HG03159 (cell line): ENCODE measurements around the gene GBF1.

Source experiments
- ATAC-seq: cut with Tn5 transposase; IDR thresholded peaks from one replicate; pipeline ENCODE4 v1.9.1; 2021; ENCODE audit warnings: mild to moderate bottlenecking, moderate library complexity; ENCODE audit not compliant: unreplicated experiment

Gene GBF1

DNA sequence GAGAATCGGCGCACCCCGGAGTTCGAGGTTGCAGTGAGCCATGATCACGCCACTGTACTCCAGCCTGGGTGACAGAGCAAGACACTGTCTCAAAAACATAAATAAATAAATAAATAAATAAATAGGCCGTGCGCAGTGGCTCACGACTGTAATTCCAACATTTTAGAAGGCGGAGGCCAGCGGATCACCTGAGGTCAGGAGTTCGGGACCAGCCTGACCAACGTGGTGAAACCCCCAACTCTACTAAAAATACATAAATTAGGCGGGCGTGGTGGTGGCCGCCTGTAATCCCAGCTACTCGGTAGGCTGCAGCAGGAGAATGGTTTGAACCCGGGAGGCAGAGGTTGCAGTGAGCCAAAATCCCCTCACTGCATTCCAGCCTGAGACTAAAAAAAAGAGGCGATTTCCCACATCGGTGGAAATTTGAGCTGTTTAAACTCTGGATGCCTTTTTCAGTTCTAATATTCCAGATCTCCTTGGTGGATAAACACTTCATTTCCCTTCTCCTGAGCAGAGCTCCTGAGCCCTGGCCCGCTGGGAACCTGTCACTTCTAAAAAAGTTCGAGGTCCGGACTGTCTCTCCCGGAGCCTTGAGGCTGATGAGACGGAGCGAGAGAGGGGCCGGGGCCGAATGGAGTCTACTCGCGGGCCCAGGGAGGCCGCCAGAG lies 148.2 kb downstream of the GBF1 start:
- ATAC-seq: no peak

DNA sequence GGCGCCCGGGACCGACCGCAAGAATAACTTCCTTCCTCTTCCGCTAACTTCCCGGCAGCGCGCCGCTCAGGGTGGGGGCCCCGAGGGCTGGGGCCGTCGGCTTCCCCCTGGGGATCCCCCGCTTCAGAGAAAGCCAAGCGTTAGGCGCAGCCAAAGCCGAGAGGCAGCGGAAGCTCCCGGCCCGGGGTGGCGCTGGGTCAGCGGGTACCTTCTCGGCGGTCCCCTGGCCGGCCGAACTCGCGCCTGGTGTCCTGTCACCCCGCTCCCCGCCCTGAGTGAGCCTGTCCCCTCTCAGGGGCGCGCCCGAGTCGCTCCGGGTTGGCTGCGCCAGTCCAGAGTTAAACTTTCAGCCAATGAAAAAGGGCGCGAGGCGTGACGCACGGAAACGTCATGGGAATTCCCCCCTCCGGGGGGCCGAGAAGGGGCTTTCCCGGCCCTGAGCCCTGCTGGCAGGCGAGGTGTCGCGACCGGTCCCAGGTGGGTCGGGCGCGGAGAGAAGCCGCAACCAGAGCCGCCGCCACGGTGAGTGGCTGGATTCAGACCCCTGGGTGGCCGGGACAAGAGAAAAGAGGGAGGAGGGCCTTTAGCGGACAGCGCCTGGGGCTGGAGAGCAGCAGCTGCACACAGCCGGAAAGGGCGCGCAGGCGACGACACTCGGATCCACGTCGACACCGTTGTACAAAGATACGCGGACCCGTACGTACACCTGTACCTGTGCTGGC lies 148.9 kb downstream of the GBF1 start:
- ATAC-seq: peak; percentile 78

DNA sequence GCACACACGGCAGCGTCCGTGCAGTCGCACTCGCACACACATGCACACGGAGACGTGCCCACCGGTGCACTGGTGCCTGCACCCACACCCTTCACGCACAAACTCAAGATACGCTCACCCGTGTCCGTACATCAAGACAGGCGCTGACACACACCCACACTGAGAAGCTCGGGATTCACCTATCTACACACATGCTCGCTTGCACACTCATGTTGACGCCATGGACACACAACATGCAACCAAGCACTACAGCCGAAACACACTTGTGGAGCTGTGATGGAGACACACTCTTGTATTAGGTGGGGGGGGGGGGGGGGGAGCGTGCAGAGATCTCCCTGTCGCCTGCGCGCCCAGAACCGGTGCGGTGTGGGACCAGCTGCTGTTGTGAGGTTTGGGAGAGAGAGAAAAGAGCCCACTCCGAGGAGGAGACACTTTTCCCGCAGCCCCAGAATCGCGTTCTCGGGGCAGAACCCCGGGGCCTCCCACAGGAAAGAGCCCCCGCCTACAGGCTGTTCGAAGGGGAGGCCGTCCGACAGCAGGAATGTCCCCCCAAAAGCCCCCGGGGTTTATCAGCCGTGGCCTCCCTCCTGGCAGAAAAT lies 149.6 kb downstream of the GBF1 start:
- peak; percentile 3 for ATAC-seq

DNA sequence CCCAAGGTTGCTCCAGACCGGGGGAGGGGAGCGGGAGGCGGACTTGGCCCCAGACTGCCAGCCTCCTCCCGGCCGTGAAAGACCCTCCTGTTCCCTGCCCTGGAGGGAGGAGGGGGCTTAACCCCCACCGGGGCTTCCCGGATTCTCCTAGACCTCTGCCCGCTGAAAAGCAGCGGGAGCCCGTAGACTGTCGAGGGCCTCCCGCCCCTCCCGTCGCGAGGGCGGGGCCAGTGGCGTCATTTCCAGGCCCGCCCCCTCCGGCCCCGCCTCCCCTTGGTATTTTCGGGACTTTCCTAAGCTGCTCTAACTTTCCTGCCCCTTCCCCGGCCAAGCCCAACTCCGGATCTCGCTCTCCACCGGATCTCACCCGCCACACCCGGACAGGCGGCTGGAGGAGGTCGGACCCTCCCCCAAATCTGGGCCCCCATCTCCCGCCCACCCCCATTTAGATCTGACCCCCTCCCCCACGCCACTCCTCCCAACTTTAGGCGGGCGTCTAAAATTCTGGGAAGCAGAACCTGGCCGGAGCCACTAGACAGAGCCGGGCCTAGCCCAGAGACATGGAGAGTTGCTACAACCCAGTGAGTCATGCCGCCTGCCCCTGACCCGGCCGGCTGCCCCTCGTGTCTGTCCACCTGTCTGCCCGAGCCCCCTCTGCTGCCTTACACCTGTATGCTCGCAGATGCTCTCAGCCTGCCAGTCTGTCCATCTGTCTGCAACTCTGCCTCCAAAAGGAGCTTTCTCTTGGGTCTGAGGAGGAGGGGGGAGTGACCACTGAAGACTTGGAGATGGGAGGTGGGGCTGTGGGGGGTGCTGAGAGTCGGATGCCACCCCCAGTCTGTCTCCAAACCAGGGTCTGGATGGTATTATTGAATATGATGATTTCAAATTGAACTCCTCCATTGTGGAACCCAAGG lies 150.3 kb downstream of the GBF1 start, which contains the start of gene NFKB2:
TSS of gene NFKB2 (plus strand) at position 306 of the 917 bp plus-strand sequence. CDS start at position 561, 255 bp downstream.
- ATAC-seq: peak; percentile 35

DNA sequence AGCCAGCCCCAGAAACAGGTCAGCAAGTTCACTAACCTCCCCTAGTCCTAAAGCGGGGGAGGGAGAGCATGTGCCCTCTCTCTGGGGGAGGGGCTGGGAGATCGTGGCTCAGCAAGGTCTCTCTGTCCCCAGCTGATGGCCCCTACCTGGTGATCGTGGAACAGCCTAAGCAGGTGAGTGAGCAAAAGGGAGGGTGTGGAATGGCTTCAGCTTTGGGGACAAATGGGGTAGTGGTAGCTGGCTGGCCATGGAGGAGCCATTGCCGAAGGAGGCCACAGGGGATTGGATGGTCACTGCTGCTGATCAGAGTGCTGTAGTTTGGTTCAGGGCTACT lies 151.0 kb downstream of the GBF1 start:
- no peak for ATAC-seq

DNA sequence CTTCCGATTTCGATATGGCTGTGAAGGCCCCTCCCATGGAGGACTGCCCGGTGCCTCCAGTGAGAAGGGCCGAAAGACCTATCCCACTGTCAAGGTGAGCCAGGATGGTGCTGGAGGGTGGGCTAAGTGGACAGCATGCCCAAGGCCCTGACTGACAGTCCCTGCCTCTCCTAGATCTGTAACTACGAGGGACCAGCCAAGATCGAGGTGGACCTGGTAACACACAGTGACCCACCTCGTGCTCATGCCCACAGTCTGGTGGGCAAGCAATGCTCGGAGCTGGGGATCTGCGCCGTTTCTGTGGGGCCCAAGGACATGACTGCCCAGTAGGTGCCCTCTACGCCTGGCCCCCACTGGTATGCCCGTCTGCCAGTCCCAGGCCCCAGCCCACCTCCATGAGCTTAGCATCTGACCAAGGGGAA lies 151.4 kb downstream of the GBF1 start:
- no peak for ATAC-seq

DNA sequence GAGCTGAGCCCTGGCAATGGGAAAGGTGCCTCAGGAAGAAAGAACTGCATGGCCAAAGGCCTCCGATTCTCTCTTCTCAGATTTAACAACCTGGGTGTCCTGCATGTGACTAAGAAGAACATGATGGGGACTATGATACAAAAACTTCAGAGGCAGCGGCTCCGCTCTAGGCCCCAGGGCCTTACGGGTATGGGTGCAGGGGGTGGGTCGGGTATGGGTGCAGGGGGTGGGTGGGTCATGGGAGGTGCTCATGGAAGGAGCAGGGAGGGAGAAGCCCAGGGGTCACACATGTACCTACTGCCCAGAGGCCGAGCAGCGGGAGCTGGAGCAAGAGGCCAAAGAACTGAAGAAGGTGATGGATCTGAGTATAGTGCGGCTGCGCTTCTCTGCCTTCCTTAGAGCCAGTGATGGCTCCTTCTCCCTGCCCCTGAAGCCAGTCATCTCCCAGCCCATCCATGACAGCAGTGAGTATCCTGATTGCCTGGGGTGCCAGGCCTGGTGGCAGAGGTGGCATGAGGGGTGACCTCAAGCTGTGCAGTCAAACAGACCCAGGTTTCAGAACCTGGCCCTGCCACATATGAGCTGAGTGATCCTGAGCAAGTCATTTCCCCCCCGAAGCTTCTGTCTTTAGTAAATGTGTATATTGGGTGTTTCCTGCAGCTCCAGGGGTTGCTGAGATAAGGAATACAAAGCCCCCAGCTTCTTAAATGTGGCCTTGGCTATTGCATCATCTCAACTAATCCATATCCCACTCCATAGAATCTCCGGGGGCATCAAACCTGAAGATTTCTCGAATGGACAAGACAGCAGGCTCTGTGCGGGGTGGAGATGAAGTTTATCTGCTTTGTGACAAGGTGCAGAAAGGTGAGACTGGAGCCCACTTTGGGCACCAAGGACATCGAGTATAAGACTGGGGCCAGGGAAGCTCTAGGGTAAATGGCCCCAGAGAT lies 152.2 kb downstream of the GBF1 start:
- no peak for ATAC-seq

DNA sequence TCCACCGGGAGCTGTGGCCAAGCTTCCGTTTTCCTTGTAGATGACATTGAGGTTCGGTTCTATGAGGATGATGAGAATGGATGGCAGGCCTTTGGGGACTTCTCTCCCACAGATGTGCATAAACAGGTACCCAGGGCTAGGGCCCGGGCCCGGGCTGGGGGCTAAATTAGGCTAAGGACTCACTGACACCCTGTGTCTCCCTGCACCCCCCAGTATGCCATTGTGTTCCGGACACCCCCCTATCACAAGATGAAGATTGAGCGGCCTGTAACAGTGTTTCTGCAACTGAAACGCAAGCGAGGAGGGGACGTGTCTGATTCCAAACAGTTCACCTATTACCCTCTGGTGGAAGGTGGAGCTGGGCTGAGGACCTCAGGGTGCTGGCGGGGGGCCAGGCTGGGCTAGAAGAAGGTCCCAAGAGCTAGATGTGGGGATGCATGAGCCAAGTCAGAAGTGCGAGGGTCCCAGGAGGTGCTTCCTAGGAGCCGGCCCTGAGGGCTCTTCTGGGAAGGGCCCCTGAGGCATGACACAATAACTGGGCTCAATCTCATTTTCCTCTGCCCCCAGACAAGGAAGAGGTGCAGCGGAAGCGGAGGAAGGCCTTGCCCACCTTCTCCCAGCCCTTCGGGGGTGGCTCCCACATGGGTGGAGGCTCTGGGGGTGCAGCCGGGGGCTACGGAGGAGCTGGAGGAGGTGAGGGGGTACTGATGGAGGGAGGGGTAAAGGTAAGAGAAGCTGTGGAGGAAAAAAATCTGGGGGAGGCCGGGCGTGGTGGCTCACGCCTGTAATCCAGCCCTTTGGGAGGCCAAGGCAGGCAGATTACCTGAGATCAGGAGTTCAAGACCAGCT lies 153.1 kb downstream of the GBF1 start:
- no peak for ATAC-seq

DNA sequence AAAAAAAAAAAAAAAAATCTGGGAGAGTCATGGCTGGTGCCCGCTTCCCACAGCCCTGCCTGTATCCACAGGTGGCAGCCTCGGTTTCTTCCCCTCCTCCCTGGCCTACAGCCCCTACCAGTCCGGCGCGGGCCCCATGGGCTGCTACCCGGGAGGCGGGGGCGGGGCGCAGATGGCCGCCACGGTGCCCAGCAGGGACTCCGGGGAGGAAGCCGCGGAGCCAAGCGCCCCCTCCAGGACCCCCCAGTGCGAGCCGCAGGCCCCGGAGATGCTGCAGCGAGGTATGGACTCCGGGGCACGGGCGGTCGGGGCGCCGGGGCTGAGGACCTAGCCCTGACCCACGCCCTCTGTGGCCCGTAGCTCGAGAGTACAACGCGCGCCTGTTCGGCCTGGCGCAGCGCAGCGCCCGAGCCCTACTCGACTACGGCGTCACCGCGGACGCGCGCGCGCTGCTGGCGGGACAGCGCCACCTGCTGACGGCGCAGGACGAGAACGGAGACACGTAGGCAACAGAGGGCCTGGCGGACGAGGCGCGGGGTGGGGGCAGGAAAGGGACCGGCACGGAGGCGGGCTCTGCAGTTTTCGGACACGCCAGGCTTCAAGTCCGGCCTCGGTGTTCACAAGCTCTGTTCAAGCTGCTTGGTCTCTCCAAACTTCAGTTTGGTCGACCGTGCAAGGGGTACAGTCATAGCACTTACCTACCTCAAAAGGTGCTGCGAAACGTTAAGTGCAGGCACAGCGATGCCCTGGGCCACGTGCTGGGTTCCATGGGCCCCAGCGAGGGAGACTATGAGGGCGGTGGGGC lies 154.1 kb downstream of the GBF1 start:
- peak; percentile 48 for ATAC-seq

DNA sequence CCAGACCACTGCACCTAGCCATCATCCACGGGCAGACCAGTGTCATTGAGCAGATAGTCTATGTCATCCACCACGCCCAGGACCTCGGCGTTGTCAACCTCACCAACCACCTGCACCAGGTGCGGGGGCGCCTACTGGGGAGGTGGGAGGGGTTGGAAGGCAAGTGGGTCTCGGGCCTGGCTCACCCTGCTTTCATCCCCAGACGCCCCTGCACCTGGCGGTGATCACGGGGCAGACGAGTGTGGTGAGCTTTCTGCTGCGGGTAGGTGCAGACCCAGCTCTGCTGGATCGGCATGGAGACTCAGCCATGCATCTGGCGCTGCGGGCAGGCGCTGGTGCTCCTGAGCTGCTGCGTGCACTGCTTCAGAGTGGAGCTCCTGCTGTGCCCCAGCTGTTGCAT lies 154.7 kb downstream of the GBF1 start:
- ATAC-seq: no peak

DNA sequence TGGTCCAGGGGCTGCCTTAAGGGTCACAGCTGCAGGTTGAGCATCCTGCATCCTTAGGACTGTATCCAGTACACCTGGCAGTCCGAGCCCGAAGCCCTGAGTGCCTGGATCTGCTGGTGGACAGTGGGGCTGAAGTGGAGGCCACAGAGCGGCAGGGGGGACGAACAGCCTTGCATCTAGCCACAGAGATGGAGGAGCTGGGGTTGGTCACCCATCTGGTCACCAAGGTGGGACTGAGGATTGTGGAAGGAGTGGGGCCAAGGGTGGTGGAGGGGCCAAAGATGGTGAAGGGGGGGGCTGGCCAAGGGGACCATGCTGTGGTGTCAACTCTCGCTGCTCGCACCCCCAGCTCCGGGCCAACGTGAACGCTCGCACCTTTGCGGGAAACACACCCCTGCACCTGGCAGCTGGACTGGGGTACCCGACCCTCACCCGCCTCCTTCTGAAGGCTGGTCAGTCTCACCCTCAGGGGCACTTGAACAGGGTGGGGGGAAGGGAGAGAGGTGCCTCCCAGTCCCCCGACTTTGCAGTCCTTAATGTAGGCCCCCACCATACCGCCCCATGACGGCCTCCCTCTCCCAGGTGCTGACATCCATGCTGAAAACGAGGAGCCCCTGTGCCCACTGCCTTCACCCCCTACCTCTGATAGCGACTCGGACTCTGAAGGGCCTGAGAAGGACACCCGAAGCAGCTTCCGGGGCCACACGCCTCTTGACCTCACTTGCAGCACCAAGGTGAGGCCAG lies 155.4 kb downstream of the GBF1 start:
- ATAC-seq: no peak

DNA sequence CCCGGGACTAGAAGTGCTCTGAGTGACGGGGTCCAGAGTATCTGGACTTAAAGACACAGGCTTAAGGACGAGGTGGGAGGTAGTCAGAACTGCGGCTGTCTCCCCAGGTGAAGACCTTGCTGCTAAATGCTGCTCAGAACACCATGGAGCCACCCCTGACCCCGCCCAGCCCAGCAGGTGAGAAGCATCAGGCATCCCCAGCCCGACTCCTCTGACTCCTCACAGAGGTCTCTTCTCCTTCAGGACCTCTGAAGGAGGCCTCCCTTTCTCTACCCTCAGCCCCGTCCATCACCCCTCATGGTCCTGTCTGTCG lies 156.0 kb downstream of the GBF1 start:
- ATAC-seq: no peak

DNA sequence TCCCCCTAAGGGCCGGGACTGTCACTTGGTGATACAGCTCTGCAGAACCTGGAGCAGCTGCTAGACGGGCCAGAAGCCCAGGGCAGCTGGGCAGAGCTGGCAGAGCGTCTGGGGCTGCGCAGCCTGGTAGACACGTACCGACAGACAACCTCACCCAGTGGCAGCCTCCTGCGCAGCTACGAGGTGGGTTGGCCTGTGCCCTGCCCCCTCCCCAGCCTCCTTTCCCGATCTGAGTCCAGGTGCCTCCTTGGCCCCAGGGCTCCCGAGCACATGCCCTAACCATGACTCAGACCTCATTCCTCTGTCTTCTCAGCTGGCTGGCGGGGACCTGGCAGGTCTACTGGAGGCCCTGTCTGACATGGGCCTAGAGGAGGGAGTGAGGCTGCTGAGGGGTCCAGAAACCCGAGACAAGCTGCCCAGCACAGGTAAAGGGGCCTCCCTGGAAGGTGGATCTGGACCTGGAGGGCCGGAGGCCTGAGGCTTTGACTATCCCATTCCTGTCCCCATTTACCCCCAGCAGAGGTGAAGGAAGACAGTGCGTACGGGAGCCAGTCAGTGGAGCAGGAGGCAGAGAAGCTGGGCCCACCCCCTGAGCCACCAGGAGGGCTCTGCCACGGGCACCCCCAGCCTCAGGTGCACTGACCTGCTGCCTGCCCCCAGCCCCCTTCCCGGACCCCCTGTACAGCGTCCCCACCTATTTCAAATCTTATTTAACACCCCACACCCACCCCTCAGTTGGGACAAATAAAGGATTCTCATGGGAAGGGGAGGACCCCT lies 156.6 kb downstream of the GBF1 start:
- ATAC-seq: no peak

DNA sequence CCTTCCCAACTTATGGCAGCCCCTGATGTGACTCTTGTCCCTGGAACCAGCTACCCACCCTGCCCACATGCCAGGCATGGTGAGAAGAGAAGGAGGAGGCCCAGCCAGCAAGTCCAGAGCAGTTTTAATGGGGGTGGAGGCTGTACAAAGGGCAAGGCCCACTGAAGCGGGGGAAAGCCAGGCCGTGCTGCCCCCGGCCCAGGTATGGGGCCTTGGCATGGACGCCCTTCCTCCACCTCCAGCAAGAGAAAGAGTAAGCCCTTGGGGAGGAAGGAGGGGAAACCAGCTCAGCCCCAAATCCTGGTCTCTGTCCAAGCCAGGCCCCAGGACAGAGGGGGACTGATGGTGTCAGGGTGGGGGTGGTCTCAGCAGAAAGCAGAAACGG lies 157.2 kb downstream of the GBF1 start:
- no peak for ATAC-seq

DNA sequence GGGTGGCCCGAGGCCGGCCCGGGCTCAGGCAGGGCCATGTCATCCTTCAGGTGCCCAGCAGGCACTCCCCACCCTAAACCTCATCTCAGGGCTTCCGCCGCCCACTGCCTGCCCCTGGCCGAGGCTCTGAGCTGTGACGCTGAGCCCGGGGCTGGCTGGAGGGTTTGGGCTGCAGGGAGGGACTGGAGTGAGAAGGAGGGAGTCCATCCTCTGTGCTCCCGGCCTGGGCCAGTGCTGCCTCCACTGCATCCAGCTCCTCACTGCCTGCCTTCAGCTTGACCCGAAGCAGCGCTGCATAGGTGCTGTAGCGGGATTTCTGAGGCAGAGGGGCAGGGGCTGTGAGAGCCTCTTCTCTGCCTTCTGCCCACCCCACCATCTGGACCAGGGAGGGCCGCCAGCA lies 157.8 kb downstream of the GBF1 start:
- no peak for ATAC-seq

DNA sequence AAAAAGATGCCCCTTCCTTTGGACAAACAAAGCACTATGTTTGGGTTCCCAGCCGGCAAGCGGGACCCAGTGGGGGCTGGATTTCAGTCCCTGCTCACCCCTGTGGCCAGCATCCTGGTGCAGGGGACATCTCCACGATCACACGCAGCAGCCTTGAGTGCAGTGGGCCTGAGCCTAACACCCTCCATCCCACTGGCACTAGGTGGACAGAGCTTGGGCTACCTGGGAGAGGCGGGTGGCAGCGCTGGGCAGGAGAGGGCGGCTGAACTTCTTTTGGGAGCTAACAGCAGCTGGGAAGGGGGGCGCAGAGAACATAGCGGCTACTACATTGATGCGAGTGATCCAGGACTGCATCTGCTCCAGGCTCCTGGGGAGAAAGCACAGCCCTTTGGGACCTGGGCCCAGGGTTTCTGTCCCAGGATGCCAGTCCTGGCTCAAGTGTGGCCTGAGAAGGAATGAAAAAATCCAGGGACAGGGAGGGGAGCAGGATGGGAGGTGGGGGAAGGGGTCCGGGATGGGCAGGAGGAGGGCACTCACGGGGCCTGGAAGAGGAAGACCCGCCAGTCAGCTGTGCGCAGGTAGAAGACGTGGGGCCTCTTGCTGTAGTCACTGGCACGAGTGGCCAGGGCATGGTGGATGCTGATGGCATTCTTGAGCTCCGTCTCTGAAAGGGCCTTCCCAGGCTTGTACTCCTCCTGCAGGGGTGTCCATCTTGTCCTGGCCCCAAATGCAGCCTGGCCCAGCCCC lies 159.2 kb downstream of the GBF1 start:
- ATAC-seq: no peak
